ENCODE measurements around the gene TXNDC12. TPM values are rescaled to one million over a fixed set of nuclear protein-coding genes. Genes with fewer than 3 reads are reported as not detected.

The TXNDC12 gene
- total and polyA plus RNA-seq, 9 of the 15 experiments (the other 6 are each of a cell fraction or from before 2014, with no cell fraction given): 17.0 to 60.8 (median 37.8) TPM

DNA sequence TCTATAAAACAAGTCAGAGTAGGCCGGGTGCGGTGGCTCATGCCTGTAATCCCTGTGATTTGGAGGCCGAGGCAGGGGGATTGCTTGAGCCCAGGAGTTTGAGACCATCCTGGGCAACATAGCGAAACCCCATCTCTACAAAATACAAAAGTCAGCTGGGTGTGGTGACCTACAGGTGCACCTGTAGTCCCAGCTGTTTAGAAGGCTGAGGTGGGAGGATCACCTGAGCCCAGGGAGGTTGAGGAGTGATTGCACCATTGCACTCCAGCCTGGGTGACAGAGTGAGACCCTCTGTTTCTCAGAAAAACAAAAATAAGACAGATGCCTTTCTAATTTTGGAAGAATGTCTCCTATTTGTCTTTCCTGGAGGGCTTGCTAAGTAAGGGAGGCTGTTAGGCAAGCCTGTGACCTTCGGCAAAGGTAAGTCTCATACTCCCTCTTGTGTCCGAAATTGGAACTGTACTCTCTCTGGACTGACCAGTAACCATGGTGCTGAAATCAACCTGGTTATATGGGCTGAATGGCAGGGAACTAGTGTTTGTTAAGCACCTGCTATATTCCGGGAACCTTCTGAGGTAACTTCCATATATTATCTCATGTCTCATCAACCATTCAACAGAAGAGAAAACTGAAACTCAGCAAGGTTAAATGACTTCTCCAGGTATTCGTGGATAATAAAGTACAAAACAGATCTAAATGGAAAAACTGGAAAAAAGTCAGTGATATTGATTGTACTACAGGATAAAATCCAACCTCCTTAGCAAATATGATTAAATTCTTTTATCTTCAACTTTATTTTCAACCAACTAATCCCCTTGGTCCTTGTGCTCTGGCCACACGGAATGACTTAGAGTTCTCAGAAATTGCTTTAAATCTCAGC is 52.7 kb downstream of the TXNDC12 start (continued):
- TF ChIP-seq MAZ (CRISPR knock-in tag; conservative IDR thresholded peaks at IDR 0.05 in 1 of 2, IDR thresholded peaks at IDR 0.05 in 1 of 2) (peak in 1 of 2 experiments; percentile 57; a peak in 1 of 4 replicates), PRMT5 (CRISPR knock-in tag; IDR thresholded peaks at IDR 0.05) (0 out of 2 replicates have a peak, but pooled peaks have one; percentile 74), XRCC5 (IDR thresholded peaks at IDR 0.05; ENCODE audit: low read depth, low read length) (0 out of 2 replicates have a peak, but pooled peaks have one; percentile 50), GATAD2B (IDR thresholded peaks at IDR 0.05; ENCODE audit: borderline replicate concordance) (peak; percentile 27; the same call in 1 of the 2 replicates), PBX2 (CRISPR knock-in tag; IDR thresholded peaks at IDR 0.05; ENCODE audit: low read depth) (no peak), PBX2 (tag; conservative IDR thresholded peaks at IDR 0.05; ENCODE audit: low read depth) (no peak), ZNF232 (CRISPR knock-in tag; IDR thresholded peaks at IDR 0.05) (no peak), SIN3B (IDR thresholded peaks at IDR 0.05; ENCODE audit: low read depth) (0 out of 2 replicates have a peak, but pooled peaks have one; percentile 23), RFX1 (IDR thresholded peaks at IDR 0.05) (peak; percentile 74), ATF3 (IDR thresholded peaks at IDR 0.05) (no peak), ATF3 (CRISPR knock-in tag; conservative IDR thresholded peaks at IDR 0.05) (peak; percentile 40; the same call in 1 of the 2 replicates), NFE2 (IDR thresholded peaks at IDR 0.05; ENCODE audit: low read depth) (no peak), SRF (CRISPR knock-in tag; IDR thresholded peaks at IDR 0.05) (peak in 1 of 2 experiments; percentile 64; a peak in 1 of 4 replicates), AFF1 (IDR thresholded peaks at IDR 0.05; ENCODE audit: low read depth in 1 of 2, partially characterized antibody in 2 of 2) (peak in 1 of 2 experiments; percentile 77)
- TF ChIP-seq, protein P1, sequence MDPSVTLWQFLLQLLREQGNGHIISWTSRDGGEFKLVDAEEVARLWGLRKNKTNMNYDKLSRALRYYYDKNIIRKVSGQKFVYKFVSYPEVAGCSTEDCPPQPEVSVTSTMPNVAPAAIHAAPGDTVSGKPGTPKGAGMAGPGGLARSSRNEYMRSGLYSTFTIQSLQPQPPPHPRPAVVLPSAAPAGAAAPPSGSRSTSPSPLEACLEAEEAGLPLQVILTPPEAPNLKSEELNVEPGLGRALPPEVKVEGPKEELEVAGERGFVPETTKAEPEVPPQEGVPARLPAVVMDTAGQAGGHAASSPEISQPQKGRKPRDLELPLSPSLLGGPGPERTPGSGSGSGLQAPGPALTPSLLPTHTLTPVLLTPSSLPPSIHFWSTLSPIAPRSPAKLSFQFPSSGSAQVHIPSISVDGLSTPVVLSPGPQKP (CRISPR knock-in tag; IDR thresholded peaks at IDR 0.05): no peak
- TF ChIP-seq, protein P2, sequence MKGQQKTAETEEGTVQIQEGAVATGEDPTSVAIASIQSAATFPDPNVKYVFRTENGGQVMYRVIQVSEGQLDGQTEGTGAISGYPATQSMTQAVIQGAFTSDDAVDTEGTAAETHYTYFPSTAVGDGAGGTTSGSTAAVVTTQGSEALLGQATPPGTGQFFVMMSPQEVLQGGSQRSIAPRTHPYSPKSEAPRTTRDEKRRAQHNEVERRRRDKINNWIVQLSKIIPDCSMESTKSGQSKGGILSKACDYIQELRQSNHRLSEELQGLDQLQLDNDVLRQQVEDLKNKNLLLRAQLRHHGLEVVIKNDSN (CRISPR knock-in tag; IDR thresholded peaks at IDR 0.05): no peak
